D341Med (cell line): ENCODE results near the gene DIRAS1.
"Not testable (repeated sequence)": the region's sequence is repeated elsewhere in the genome, so short reads cannot be mapped to it uniquely, and the experiment has no call there.

Experiments
- DNase-seq: peaks from one replicate; pipeline ENCODE4 v3.0.0; 2012; ENCODE audit warnings: low spot score

DIRAS1 gene

GRCh38 chr19:2676823-2677222 is 44.3 kb downstream of the DIRAS1 start:
- no peak for DNase-seq

- no peak for DNase-seq
These were observed 45.3 kb downstream of the DIRAS1 start for GRCh38 chr19:2675892-2676291.

GRCh38 chr19:2670217-2670616 is 51.0 kb downstream of the DIRAS1 start:
- no peak for DNase-seq

- DNase-seq, result no peak
These were observed 52.9 kb downstream of the DIRAS1 start for GRCh38 chr19:2668175-2668763.

GRCh38 chr19:2667349-2667748 is 53.8 kb downstream of the DIRAS1 start:
- DNase-seq, result not testable (repeated sequence)

GRCh38 chr19:2666344-2666994 is 54.7 kb downstream of the DIRAS1 start:
- DNase-seq, result no peak

- DNase-seq, result no peak
These were observed 56.1 kb downstream of the DIRAS1 start for GRCh38 chr19:2665103-2665502.
